Neural cell (in vitro differentiated cells): ENCODE measurements around the gene HPSE2. TPM values are rescaled to one million over a fixed set of nuclear protein-coding genes. Genes with fewer than 3 reads are reported as not detected.

Experiments
- H2AFZ ChIP-seq: fragments of 200-600, 300-800 bp; sonication (generic), shearing (Covaris generic); 2 replicates; pipeline ENCODE4 v1.6.0; 2014; ENCODE audit warnings: low read depth, mild to moderate bottlenecking, antibody characterized with exemption, low read length, moderate library complexity
- H3F3A ChIP-seq: fragments of 200-600 bp; shearing (Covaris generic); 2 replicates; pipeline ENCODE4 v1.6.1; 2016; ENCODE audit warnings: mild to moderate bottlenecking, moderate library complexity, mixed read lengths, antibody characterized with exemption, low read length; ENCODE audit not compliant: insufficient read depth, poor library complexity, severe bottlenecking
- H3K27ac ChIP-seq: fragments of 200-600, 300-800 bp; sonication (generic), shearing (Covaris generic); 2 replicates; pipeline ENCODE4 v1.5.1; 2014; ENCODE audit warnings: mild to moderate bottlenecking, low read length, moderate library complexity
- H3K27me3 ChIP-seq: fragments of 300-800, 200-600 bp; sonication (generic), shearing (Covaris generic); 2 replicates; pipeline ENCODE4 v1.6.0; 2014; ENCODE audit warnings: mild to moderate bottlenecking, low read depth, low read length, moderate library complexity; ENCODE audit not compliant: insufficient read depth
- H3K36me3 ChIP-seq: fragments of 300-800, 200-600 bp; sonication (generic), shearing (Covaris generic); 2 replicates; pipeline ENCODE4 v1.5.1; 2014; ENCODE audit warnings: mild to moderate bottlenecking, antibody characterized with exemption, low read length, moderate library complexity; ENCODE audit not compliant: insufficient read depth
- H3K4me2 ChIP-seq: fragments of 300-800, 200-600 bp; sonication (generic), shearing (Covaris generic); 2 replicates; pipeline ENCODE4 v1.6.0; 2014; ENCODE audit warnings: mild to moderate bottlenecking, low read length
- H3K4me3 ChIP-seq: fragments of 300-800, 200-600 bp; sonication (generic), shearing (Covaris generic); 2 replicates; pipeline ENCODE4 v1.5.1; 2014; ENCODE audit warnings: mild to moderate bottlenecking, low read length, moderate library complexity
- H3K79me2 ChIP-seq: fragments of 200-600 bp; shearing (Covaris generic); replicated peaks from 2 replicates; pipeline ENCODE4 v1.6.0; 2014; ENCODE audit warnings: mild to moderate bottlenecking, low read length, moderate library complexity; ENCODE audit not compliant: insufficient read depth
- H3K9ac ChIP-seq: fragments of 300-800, 200-600 bp; sonication (generic), shearing (Covaris generic); 2 replicates; pipeline ENCODE4 v1.6.1; 2016; ENCODE audit warnings: mild to moderate bottlenecking, low read length, mixed read lengths
- H3K9me2 ChIP-seq: fragments of 200-600 bp; shearing (Covaris generic); 2 replicates; pipeline ENCODE4 v1.6.1; 2016; ENCODE audit warnings: mild to moderate bottlenecking, low read length, mixed read lengths; ENCODE audit not compliant: insufficient read depth
- H3K9me3 ChIP-seq: fragments of 200-600, 300-800 bp; sonication (generic), shearing (Covaris generic); 2 replicates; pipeline ENCODE4 v1.6.1; 2016; ENCODE audit warnings: mild to moderate bottlenecking, mixed run types, low read length, moderate library complexity, mixed read lengths
- H4K20me1 ChIP-seq: fragments of 200-600 bp; shearing (Covaris generic); 2 replicates; pipeline ENCODE4 v1.6.1; 2016; ENCODE audit warnings: mild to moderate bottlenecking, mixed run types; ENCODE audit not compliant: insufficient read depth
- EP300 ChIP-seq: fragments of 450-650 bp; conservative IDR thresholded peaks from 2 replicates; pipeline ENCODE4 v1.6.1; 2014; ENCODE audit warnings: antibody characterized with exemption, mild to moderate bottlenecking, moderate library complexity; ENCODE audit not compliant: poor library complexity, severe bottlenecking
- EZH2 ChIP-seq: fragments of 200-600, 300-800 bp; shearing (Covaris generic), sonication (generic); IDR thresholded peaks from 2 replicates; pipeline ENCODE4 v1.6.1; 2014; ENCODE audit warnings: antibody characterized with exemption, low read length, borderline replicate concordance, mild to moderate bottlenecking; ENCODE audit not compliant: insufficient read depth, poor library complexity, severe bottlenecking
- MXI1 ChIP-seq: fragments of 450-650 bp; conservative IDR thresholded peaks from 2 replicates; pipeline ENCODE4 v1.6.1; 2014; ENCODE audit warnings: antibody characterized with exemption, mild to moderate bottlenecking; ENCODE audit not compliant: poor library complexity, severe bottlenecking
- POLR2AphosphoS5 ChIP-seq: IDR thresholded peaks from 2 replicates; pipeline ENCODE4 v1.6.1; 2012
- RAD21 ChIP-seq: fragments of 450-650 bp; conservative IDR thresholded peaks from 2 replicates; pipeline ENCODE4 v1.6.1; 2014; ENCODE audit warnings: antibody characterized with exemption, mild to moderate bottlenecking, moderate library complexity
- SMC3 ChIP-seq: fragments of 450-650 bp; conservative IDR thresholded peaks from 2 replicates; pipeline ENCODE4 v1.6.1; 2014; ENCODE audit warnings: antibody characterized with exemption, mild to moderate bottlenecking, moderate library complexity; ENCODE audit not compliant: poor library complexity
- TAF1 ChIP-seq: IDR thresholded peaks from 2 replicates; pipeline ENCODE4 v1.6.1; 2012; ENCODE audit warnings: low read depth
- polyA plus RNA-seq: library from polyadenylated mRNA; depleted of rRNA; stranded (reverse); fragments of >200 nt; gene quantifications from 2 replicates; pipeline ENCODE4 v1.2.3, GENCODE V29; 2014
- TF ChIP-seq, protein P1 (sequence below): IDR thresholded peaks from 2 replicates; pipeline ENCODE4 v1.6.1; 2012; ENCODE audit warnings: borderline replicate concordance
- TF ChIP-seq, protein P2 (sequence below): fragments of 450-650 bp; IDR thresholded peaks from 2 replicates; pipeline ENCODE4 v1.5.1; 2014; ENCODE audit warnings: antibody characterized with exemption, mild to moderate bottlenecking, moderate library complexity; ENCODE audit not compliant: poor library complexity, severe bottlenecking

The HPSE2 gene
- polyA plus RNA-seq, 1 donor from 2014 or later: not detected

DNA sequence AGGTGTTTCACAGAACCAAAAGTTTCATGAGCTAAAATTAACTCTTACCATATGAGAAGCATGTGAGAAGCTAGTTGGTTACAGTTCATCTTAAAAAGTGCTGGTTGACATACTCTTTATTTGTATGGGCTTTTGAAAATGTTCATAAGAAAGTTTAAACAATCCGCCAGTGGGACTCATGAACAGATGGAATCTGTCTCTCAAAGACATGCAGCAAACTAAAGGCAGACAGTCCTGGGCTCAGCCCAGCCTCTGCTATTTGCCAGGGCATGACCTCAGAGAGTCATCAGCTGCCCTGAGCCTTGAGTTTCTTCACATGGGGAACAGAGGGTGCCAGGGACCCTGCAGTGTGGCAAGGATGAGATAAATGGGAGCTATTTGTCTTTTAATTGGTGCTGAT is 823.9 kb downstream of the HPSE2 start:
- Histone ChIP-seq H3K9me3 (no peaks in the 10 kb centered on the region), H3K27me3 (no peaks in the 10 kb centered on the region), H3K4me2 (no peak overlapping the region), H3K36me3 (no peaks in the 10 kb centered on the region), H3K4me3 (no peak overlapping the region), H3K9ac (no peak overlapping the region), H3K27ac (no peak overlapping the region), H2AFZ (no peak overlapping the region), H3K9me2 (no peaks in the 10 kb centered on the region), H3F3A (no peaks in the 10 kb centered on the region), H4K20me1 (no peaks in the 10 kb centered on the region), H3K79me2 (no peaks in the 10 kb centered on the region)
- TF ChIP-seq, protein P1, sequence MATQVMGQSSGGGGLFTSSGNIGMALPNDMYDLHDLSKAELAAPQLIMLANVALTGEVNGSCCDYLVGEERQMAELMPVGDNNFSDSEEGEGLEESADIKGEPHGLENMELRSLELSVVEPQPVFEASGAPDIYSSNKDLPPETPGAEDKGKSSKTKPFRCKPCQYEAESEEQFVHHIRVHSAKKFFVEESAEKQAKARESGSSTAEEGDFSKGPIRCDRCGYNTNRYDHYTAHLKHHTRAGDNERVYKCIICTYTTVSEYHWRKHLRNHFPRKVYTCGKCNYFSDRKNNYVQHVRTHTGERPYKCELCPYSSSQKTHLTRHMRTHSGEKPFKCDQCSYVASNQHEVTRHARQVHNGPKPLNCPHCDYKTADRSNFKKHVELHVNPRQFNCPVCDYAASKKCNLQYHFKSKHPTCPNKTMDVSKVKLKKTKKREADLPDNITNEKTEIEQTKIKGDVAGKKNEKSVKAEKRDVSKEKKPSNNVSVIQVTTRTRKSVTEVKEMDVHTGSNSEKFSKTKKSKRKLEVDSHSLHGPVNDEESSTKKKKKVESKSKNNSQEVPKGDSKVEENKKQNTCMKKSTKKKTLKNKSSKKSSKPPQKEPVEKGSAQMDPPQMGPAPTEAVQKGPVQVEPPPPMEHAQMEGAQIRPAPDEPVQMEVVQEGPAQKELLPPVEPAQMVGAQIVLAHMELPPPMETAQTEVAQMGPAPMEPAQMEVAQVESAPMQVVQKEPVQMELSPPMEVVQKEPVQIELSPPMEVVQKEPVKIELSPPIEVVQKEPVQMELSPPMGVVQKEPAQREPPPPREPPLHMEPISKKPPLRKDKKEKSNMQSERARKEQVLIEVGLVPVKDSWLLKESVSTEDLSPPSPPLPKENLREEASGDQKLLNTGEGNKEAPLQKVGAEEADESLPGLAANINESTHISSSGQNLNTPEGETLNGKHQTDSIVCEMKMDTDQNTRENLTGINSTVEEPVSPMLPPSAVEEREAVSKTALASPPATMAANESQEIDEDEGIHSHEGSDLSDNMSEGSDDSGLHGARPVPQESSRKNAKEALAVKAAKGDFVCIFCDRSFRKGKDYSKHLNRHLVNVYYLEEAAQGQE: no peak
- no peak for TF ChIP-seq POLR2AphosphoS5
- TF ChIP-seq SMC3: no peak
- no peak for TF ChIP-seq EP300
- TF ChIP-seq MXI1: no peak
- TF ChIP-seq EZH2: no peak

DNA sequence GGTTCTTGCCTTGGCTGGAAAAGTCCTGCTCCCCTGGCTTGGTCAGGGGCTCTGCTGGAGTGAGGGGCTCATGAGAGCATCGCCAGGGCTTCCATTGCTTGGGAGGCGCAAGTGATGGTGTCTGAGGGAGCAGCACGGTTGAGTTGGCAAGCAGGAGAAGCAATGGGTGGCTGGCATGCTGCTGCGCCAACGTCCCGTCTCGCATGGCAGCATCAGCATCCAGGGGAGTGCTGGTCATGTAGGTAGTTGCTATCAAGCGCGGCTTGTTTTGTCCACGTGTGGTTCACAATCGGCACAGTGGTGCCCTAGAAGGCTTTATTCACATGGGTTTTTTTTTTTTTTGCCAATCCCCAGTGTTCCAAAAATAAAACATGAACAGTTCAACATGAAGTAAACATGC is 824.5 kb downstream of the HPSE2 start:
- no peaks in the 10 kb centered on the region for H3K27me3 ChIP-seq
- TF ChIP-seq MXI1 (no peak), RAD21 (no peak), POLR2AphosphoS5 (no peak), EP300 (no peak), SMC3 (no peak), TAF1 (no peak), EZH2 (no peak)
- TF ChIP-seq, protein P1: no peak
- TF ChIP-seq, protein P2, sequence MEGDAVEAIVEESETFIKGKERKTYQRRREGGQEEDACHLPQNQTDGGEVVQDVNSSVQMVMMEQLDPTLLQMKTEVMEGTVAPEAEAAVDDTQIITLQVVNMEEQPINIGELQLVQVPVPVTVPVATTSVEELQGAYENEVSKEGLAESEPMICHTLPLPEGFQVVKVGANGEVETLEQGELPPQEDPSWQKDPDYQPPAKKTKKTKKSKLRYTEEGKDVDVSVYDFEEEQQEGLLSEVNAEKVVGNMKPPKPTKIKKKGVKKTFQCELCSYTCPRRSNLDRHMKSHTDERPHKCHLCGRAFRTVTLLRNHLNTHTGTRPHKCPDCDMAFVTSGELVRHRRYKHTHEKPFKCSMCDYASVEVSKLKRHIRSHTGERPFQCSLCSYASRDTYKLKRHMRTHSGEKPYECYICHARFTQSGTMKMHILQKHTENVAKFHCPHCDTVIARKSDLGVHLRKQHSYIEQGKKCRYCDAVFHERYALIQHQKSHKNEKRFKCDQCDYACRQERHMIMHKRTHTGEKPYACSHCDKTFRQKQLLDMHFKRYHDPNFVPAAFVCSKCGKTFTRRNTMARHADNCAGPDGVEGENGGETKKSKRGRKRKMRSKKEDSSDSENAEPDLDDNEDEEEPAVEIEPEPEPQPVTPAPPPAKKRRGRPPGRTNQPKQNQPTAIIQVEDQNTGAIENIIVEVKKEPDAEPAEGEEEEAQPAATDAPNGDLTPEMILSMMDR: no peak

More for the DNA sequence above, 824.5 kb downstream of the HPSE2 start:
- H3F3A ChIP-seq: no peaks in the 10 kb centered on the region
- no peak overlapping the region for H2AFZ ChIP-seq
- no peak overlapping the region for H3K9ac ChIP-seq
- H3K9me2 ChIP-seq: no peaks in the 10 kb centered on the region
- H3K36me3 ChIP-seq: no peaks in the 10 kb centered on the region
- H3K27ac ChIP-seq: no peak overlapping the region
- no peak overlapping the region for H3K4me3 ChIP-seq
- no peaks in the 10 kb centered on the region for H4K20me1 ChIP-seq
- no peaks in the 10 kb centered on the region for H3K9me3 ChIP-seq
- H3K79me2 ChIP-seq: no peaks in the 10 kb centered on the region
- no peak overlapping the region for H3K4me2 ChIP-seq
